Activated naive CD8-positive, alpha-beta T cell treated with anti-CD3 and anti-CD28 coated beads, Interleukin-2, amount 50 U/mL, for 16 hours (primary cell): ENCODE data around the gene ANKRD24.
"Not testable (repeated sequence)": the region's sequence is repeated elsewhere in the genome, so short reads cannot be mapped to it uniquely, and the experiment has no call there.

Source experiments
- DNase-seq: peaks from one replicate; pipeline ENCODE4 v3.0.0-alpha.2; 2020; ENCODE audit warnings: low read depth, low spot score

ANKRD24 gene

GRCh38 chr19:4182084-4182810, at the start of gene ANKRD24, which contains the start of gene SIRT6:
Gene ANKRD24, plus strand, starts transcription at chr19:4182689. Its CDS starts 3,737 bp downstream, at chr19:4186426.
Gene SIRT6, minus strand, starts transcription at chr19:4182563. Its CDS starts 24 bp downstream, at chr19:4182539.
- peak; percentile 92 for DNase-seq

GRCh38 chr19:4134351-4134750, 48.1 kb upstream of the ANKRD24 start:
- DNase-seq, result no peak

GRCh38 chr19:4135386-4135785, 47.1 kb upstream of the ANKRD24 start:
- not testable (repeated sequence) for DNase-seq

DNA sequence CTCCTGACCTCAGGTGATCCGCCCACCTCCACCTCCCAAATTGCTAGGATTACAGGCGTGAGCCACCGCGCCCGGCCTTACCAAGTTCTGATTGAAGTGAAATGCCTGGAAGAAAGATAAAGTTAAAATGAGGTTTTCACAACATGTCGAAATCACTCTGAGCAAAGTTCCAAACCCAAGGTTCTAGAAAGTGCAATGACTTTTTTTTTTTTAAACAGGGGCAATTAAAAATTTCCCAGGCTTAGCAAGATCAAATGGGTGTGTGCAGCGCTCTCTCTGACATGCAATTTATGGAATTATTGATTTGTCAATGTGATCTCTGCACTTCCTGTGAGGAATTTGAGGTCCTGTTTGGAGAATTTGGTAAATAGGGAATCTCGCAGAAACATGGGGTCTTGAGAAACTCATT, 45.8 kb upstream of the ANKRD24 start:
- no peak for DNase-seq

GRCh38 chr19:4138445-4138844, 44.0 kb upstream of the ANKRD24 start:
- no peak for DNase-seq

- DNase-seq, result peak; percentile 82
Observed at GRCh38 chr19:4139614-4140236, 42.8 kb upstream of the ANKRD24 start.

- DNase-seq, result no peak
Observed at GRCh38 chr19:4140237-4140711, 42.2 kb upstream of the ANKRD24 start.

GRCh38 chr19:4142916-4143315, 39.6 kb upstream of the ANKRD24 start:
- DNase-seq, result not testable (repeated sequence)

DNA sequence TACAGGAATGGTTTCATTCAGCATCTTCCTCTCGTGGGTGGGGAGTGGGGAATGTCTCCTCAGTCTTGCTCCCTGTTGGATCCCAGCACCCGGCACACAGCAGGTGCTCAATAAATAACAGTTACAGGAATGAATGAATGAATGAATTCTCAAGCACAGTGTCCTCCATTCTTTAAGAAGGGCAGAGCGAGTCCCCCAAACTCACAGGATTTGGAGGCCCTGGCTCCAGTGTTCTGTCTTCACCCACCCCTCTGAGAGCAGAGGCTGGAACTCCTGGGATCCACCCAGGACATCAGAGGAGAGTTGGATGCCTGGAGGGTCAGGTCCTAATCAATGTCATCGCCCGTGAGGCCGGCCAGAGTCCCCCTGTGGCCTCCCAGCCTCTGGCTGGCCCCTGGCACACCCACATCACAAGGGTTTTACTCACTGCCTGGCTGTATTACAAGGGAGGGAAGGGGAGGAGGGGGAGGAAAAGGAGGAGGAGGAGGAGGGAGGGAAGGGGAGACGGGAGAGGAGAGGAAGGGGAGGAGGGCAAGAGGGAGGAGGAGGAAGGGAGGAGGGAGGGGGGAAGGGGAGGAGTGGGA, 37.7 kb upstream of the ANKRD24 start:
- DNase-seq, result no peak

DNA sequence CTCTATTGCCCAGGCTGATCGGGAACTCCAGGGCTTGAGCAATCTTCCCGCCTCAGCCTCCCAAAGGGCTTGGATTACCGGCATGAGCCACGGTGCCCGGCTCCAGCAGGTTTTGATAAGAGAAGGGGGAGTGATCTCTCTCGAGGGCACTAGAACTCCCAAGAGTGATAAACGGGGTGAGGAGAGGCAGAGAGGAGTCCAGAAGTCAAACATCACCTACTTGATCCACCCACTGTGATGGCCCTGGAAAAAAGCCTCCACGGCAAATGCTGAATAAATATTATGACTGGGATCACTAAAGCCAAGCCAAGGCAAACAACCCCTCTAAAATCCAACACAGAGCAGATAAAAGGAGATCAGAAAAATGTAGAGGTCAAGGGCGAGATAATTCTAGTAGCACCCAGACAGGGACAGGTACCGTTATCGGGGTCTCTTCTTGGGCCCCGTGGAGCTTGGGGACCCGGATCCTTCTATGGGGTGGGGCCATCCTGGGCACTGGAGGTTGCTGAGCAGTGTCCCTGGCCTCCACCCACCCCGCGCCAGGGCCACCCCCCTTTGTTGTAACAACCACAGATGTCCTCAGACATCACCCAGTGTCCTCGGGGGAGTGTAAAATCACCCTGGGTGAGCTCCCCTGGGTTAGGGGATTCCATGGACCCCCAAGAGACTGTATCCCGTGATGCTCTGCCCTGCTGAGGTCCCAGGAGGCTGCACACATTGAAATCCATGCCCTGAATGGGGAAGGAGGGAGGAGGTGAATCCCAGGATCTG, 32.8 kb upstream of the ANKRD24 start:
- DNase-seq, result no peak

GRCh38 chr19:4151623-4152022, 30.9 kb upstream of the ANKRD24 start:
- no peak for DNase-seq

DNA sequence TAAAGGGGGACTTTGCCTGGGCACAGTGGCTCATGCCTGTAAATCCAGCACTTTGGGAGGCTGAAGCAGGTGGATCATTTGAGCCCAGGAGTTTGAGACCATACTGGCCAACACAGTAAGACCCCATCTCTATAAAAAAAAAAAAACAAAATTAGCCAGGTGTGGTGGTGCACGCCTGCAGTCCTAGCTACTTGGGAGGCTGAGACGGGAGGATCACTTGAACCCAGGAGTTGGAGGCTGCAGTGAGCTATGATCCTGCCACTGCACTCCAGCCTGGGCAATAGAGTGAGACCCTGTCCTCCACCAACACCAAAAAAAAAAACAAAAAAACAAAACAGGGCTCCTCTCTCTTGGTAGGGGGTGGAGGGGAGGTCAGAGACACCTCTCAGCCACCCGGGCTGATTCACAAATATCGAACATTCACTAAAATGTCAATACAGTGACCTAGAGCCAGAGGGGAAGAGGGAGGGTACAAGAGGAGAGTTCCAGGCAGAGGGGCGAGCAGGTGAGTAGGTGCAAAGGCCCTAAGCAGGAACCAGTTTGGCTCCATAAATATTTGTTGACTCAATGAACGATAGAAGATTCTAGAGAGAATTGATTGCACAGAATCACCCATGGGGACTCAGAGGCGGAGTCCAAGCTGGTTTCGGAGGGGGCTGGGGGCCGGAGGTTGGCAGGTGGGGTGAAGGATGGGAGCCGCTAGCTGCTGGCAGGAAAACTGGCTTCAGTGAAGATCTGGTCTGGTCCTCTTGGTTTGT, 30.1 kb upstream of the ANKRD24 start:
- no peak for DNase-seq

GRCh38 chr19:4154571-4155312, 27.7 kb upstream of the ANKRD24 start:
- DNase-seq, result no peak

DNA sequence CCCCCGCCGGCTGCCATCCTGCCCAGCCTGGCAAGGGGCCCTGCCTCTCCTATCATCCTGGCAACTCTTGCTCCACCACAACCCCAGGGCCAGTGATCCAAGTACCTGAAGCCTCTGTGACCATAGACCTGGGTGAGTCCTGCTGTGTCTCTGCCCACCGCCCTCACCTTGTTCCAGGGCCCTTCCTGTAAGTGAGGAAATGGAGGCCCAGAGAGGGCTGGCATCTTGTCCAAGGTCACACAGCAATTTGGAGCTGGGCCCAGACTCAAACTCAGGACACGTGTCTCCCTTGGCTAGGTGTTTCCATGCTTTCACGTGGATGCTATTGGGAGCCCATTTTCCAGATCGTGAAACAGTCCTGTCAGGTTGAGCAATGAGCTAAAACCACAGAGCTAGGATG, 25.3 kb upstream of the ANKRD24 start:
- no peak for DNase-seq

DNA sequence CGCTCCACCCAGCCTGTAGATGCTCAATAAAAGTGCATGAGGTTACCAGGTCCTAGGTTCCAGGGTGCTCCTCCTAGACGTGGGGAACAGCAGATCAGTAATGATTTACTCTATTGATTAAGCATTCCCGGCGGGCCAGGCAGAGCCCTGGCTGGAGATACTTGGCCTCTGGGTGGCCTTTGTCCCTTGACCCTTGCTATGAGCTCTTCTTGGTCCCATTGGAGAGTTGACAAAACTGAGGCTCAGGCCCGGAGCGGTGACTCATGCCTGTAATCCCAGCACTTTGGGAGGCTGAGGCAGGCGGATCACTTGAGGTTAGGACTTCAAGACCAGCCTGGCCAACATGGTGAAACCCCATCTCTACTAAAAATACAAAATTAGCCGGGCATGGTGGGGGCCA, 24.5 kb upstream of the ANKRD24 start:
- DNase-seq, result not testable (repeated sequence)

GRCh38 chr19:4161415-4162077, 20.9 kb upstream of the ANKRD24 start:
- no peak for DNase-seq

- DNase-seq, result no peak
Observed at GRCh38 chr19:4164262-4164661, 18.2 kb upstream of the ANKRD24 start.

GRCh38 chr19:4171676-4172075, 10.8 kb upstream of the ANKRD24 start:
- DNase-seq, result no peak

DNA sequence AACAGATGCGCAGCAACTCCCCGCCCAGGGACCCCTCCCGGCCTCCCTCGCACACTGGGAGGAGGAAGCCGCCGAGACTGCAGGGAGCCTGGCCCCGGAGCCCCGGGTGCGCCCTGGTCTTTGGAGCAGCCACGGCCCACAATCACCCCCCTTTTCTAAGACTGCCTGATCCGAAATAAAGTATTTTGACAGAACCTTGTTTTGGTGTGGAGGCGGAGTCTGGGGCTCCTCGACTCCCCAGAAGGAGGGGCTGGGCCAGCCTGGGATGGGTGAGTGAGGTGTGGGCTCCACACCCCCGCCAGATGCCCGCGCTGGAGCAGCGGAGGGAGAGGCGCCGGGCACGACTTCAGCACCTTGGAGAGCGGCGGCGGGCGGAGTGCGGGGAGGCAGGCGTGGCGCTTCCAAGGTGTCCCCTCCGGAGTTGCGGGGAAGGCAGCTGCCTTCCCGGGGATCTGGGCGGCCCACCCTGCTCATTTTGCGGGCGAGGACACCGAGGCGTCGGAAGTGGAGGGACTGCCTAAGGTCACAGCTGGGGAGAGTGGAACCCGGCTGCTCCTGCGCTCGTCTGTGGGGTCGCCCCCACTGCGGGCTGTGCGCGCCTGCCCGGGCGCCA, 9.5 kb upstream of the ANKRD24 start:
- DNase-seq, result peak; percentile 29
